NT2/D1 (cell line): ENCODE measurements around the gene THSD7A.

Experiments
- SUZ12 ChIP-seq: IDR thresholded peaks from 2 replicates; pipeline ENCODE4 v1.6.1; 2011; ENCODE audit not compliant: insufficient read length, insufficient read depth; ENCODE audit errors: extremely low read depth
- YY1 ChIP-seq: IDR thresholded peaks from 2 replicates; pipeline ENCODE4 v1.6.1; 2011; ENCODE audit not compliant: insufficient read length, insufficient read depth
- ZNF274 ChIP-seq: IDR thresholded peaks from 2 replicates; pipeline ENCODE4 v1.6.1; 2011; ENCODE audit warnings: mild to moderate bottlenecking, low read depth, low read length

DNA sequence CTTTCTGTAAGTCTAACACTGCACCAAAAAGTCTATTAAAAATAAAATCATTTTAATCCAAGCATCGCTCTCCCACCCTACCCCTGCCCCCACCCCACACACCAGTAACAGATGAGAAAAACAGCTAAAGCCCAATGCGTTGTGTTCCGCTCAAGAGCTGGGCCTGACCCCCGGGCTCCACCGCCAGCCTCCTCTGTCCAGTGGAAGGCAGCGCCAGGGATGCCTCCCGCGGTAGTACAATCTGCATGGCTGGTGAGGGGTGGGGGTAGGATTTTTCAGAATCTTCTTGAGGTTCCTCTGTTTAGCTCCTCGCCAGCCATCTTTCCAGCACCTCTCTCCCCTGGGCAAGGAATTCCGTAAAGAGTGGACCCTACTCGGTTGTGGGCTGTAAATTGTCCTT is 12.1 kb downstream of the THSD7A start:
- no peak for TF ChIP-seq YY1
- no peak for TF ChIP-seq ZNF274
- TF ChIP-seq SUZ12 = no peak
